GM21786 (cell line): Measurements from ENCODE around the gene ASXL2.
"Not testable (repeated sequence)": the region's sequence is repeated elsewhere in the genome, so short reads cannot be mapped to it uniquely, and the experiment has no call there.

Experiments used
- ATAC-seq: cut with Tn5 transposase; IDR thresholded peaks from one replicate; pipeline ENCODE4 v1.9.1; 2021; ENCODE audit not compliant: unreplicated experiment

ASXL2 gene

DNA sequence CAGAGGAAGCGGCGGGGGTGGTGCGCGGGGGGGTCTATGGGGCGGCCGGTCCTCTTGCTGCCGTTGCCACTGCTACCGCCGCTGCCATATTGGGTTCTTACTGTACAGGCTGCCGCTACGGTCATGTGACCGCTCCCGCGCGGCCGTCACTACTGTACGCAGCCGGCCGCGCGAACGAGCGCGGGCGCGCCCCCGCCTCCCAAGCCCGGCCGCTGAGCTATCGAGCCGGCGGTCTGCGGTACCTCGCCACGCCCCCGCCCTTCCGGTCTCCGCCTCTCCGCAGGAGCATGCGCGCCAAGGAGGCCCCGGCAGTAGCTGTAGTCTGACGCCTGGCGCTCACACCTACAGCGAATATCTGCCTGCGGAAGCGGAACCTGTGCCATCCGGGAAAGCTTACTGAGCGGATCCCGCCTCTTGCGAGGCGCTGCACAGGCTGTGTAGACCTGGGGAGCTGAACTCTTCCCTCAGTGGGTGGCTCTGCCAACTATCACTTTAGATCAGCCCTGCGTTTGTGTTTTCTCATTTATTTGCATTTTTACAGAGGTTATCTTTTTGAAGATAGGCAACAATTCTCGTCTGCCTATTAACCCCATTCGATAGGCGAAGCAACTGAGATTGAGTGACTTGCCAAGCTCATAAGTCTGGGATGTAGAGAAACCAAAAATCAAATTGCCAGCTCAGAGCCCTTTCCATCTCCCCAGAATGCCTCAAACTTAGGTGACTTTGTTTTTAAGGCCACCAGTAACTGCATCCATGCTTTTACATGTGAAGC lies at the start of gene ASXL2:
ASXL2 (minus strand) TSS at position 127 of the 772 bp plus-strand sequence. CDS start 265 bp downstream, outside the sequence.
- peak; percentile 92 for ATAC-seq

DNA sequence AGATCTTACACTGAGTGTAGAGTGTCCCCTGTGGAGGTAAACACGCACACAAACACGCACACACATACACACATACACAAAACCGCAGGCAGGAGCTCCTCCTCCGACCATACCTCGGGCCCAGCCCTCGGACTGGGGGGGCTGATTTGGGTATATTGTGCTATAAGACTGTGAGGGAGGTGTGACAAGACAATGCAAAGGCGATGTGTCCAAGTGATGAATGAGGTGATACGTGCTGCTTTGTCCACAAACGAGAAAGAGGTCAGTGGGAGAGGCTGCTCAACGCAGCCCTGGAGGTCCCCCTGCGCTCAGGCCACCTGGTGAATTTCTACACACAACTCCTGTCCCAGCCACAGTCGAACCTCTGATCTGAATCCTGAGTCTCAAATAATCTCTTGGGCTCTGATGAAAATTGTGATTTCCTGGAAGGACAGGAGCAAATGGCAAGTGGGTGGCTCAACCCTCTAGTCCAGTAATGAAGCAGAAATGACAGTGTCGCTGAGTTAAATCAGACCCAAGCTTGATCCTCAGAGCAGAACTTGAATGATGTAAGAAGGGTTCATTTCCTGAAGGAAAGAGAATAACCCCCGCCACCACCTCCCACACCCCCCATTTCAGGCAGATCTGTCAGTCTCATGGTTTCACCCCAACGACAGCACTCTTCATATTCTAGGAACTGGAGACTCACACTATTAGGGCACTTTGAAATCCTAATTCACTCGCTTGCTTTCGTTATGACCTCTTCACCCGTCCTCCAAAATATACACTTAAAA lies 48.9 kb upstream of the ASXL2 start:
- ATAC-seq, result no peak

DNA sequence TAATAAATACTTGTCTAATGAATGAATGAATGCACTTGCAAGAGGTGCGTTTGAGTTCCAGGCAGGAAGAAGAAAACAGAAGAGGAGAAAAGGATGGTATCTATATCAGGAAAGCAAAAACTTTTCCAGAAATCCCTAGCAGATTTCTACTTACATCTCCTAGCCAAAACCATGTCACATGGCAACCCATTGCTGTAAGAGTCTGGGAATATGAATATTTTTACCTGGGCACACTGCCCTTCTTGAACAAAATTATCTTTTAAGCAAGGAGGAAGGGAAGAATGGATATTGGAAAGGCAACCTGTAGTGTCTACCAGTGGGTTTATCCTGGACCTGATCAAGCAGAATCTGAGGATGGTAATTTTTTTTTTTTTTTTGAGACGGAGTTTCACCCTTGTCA lies 44.2 kb upstream of the ASXL2 start:
- ATAC-seq, result no peak

DNA sequence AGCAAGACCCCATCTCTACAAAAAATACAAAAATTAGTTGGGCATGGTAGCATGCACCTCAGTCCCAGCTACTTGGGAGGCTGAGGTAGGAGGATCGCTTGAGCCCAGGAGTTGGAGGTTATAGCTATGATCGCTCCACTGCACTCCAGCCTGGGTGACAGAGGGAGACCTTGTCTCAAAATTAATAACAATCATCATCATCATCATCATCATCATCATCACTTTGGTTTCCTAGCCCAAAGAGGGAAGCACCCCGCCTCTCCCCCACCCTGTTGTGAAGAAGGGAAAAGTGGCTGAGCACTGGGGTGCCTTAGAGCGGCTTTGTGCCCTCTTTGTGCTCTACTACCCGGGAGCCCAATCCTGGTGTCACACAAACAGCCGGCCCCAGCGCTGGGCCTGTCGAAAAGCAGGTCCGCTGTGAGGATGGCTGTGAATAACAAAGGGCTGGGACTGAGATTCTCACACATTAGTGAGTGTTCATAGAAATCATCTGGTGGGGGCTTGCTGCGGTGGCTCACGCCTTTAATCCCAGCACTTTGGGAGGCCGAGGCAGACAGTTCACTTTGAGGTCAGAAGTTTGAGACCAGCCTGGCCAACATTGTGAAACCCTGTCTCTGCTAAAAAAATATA lies 42.6 kb upstream of the ASXL2 start:
- no peak for ATAC-seq

DNA sequence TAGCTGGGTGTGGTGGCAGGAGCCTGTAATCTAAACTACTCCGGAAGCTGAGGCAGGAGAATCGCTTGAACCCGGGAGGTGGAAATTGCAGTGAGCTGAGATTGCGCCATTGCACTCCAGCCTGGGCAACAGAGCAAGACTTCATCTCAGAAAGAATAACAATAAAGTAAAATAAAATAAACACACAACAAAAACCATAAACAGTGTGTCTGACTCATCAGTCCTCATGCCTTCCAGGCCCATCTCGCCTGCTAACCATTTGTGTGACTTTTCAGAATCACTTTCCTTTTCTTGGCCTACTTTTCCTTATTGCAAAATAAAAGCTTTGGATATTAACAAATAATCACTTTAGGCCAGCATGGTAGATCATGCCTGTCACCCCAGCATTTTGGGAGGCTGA lies 42.0 kb upstream of the ASXL2 start:
- ATAC-seq, result no peak

DNA sequence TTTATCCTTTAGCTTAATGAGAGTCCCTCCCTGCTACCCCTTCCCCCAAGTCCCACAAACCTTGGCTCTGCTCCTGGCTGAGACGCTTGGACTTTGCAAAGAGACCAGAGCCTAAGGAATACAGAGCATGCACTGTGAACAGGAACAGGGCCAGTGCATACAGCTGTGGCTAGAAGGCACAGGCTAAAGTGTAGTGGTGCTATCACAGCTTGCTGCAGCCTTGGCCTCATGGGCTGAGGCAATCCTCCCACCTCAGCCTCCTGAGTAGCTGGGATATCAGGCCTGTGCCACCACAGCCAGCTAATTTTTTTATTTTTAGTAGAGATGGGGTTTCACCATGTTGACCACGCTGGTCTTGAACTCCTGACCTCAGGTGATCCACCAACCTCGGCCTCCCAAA lies 39.5 kb upstream of the ASXL2 start:
- ATAC-seq, result no peak

DNA sequence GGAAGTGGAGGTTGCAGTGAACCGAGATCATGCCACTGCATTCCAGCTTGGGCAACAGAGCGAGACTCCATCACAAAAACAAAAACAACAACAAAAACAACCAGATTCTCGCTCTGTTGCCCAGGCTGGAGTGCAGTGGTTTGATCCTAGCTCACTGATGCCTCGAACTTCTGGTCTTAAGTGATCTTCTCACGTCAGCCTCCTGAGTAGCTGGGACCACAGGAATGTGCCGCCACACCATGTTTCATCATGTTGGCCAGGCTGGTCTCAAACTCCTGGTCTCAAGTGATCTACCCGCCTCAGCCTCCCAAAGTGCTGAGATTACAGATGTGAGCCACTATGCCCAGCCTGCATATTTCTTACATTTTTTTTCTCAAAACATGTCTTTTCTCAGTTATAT lies 39.1 kb upstream of the ASXL2 start:
- ATAC-seq, result not testable (repeated sequence)

DNA sequence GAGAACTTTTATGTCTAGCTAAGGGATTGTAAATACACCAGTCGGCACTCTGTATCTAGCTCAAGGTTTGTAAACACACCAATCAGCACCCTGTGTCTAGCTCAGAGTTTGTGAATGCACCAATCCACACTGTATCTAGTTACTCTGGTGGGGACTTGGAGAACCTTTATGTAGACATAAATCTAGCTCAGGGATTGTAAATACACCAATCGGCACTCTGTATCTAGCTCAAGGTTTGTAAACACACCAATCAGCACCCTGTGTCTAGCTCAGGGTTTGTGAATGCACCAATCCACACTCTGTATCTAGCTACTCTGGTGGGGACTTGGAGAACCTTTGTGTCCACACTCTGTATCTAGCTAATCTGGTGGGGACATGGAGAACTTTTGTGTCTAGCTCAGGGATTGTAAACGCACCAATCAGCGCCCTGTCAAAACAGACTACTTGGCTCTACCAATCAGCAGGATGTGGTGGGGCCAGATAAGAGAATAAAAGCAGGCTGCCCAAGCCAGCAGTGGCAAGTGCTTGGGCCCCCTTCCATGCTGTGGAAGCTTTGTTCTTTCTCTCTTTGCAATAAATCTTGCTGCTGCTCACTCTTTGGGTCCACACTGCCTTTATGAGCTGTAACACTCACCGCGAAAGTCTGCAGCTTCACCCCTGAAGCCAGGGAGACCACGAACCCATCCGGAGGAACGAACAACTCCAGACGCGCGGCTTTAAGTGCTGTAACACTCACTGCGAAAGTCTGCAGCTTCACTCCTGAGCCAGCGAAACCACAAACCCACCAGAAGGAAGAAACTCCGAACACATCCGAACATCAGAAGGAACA lies 37.9 kb upstream of the ASXL2 start:
- not testable (repeated sequence) for ATAC-seq

DNA sequence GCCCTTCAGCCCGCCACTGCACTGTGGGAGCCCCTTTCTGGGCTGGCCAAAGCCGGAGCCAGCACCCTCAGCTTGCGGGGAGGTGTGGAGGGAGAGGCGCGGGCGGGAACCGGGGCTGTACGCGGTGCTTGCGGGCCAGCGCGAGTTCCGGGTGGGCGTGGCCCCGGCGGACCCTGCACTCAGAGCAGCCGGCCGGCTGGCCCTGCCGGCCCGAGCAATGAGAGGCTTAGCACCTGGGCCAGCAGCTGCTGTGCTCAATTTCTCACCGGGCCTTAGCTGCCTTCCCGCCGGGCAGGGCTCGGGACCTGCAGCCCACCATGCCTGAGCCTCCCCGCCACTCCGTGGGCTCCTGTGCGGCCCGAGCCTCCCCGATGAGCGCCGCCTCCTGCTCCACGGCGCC lies 37.1 kb upstream of the ASXL2 start:
- ATAC-seq, result not testable (repeated sequence)

DNA sequence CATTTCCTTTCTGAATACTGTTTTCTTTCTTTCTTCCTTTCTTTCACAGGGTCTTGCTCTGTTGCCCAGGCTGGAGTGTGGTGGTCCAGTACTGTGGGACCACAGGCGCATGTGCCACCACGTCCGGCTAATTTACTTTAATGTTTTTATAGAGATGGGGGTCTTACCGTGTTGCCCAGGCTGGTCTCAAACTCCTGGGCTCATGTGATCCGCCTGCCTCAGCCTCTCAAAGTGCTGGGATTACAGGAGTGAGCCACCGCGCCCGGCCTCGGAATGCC lies 35.3 kb upstream of the ASXL2 start:
- ATAC-seq, result not testable (repeated sequence)

DNA sequence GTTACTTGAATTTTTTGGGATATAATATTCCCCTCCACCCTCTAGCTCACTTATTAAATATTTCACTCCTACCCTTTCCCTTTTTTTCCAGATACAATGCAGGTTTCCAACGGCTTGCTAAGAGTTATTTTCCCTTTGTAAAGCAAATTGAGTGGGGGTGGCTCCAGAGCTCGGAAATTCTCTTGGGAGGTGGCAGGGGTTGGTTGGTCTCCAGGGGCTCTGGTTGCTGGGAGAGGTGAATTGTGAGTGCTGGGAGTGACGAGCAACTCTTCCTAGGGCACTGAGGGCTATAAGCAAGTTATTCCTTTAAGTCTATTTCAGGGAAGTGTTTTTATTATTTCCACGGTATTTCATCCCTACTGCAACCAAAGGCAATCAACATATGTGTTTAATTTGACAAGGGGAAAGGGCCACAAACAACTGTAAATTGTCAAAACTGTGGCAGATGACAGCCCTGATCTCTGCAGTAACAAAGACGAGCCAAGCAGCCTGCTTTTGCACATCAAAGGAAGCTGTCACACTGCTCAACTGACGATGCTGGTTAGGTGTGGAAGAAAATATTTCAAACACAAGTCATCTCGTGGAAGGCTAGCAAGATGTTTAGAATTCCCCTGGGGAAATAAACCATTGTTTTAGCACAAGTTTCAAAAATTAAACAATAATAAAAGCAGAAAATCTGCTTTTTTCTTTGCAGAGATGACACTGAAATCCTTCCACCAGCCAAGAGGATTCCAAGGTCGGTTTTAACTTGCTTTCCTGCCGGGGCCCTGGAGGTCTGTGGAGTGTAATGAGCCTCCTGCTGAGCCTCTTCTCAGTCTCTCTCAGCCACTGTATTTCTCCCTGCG lies 34.8 kb upstream of the ASXL2 start:
- no peak for ATAC-seq

DNA sequence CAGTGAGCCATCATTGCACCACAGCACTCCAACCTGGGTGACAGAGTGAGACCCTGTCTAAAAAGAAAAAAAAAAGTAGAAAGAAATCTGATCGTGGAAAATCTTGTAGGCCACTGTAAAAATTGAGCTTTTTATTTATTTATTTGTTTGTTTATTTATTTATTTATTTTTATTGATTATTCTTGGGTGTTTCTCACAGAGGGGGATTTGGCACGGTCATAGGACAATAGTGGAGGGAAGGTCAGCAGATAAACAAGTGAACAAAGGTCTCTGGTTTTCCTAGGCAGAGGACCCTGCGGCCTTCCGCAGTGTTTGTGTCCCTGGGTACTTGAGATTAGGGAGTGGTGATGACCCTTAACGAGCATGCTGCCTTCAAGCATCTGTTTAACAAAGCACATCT lies 31.3 kb upstream of the ASXL2 start:
- ATAC-seq, result not testable (repeated sequence)

DNA sequence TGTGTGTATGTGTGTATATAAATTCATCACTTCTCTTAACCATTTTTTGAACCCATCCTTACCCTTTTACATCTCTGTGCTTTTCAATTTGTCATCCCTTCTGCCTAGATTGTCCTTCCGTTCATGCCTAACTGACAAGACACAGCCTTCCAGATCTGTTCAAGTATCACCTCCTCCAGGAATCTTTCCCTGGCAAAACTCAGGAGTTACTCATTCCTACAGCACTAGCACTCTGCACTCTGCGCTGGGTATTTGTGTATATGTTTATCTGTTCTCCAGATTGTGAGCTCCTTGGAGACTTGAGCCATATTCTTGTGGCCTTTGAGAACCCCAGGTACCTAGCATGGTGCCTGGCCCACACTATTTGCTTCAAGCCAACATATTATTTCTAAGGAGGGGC lies 26.8 kb upstream of the ASXL2 start:
- no peak for ATAC-seq

DNA sequence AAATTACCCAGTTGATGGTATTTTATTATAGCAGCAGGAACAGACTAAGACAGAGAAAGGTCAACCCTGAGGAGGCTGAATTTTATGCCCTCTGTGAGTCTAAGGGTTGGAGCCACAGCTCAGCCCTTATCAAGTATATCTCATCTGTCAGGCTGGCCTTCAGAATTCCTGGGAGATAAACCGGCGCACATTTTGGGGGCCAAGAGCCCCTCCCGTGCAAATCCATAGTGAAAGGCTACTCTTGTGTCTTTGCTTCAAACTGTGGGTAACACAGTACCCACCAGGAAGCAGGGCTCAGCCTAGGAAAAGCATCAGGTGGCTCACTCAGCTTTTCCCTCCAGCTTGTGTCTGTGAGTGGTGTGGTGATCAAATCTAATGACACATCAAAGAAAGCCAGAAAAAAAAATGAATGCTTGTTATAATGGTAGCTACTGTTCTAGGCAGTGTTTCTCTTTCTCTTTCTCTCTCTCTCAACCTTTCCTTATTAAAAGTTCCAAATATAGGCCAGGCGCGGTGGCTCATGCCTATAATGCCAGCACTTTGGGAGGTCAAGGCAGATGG lies 25.0 kb upstream of the ASXL2 start:
- ATAC-seq, result no peak

DNA sequence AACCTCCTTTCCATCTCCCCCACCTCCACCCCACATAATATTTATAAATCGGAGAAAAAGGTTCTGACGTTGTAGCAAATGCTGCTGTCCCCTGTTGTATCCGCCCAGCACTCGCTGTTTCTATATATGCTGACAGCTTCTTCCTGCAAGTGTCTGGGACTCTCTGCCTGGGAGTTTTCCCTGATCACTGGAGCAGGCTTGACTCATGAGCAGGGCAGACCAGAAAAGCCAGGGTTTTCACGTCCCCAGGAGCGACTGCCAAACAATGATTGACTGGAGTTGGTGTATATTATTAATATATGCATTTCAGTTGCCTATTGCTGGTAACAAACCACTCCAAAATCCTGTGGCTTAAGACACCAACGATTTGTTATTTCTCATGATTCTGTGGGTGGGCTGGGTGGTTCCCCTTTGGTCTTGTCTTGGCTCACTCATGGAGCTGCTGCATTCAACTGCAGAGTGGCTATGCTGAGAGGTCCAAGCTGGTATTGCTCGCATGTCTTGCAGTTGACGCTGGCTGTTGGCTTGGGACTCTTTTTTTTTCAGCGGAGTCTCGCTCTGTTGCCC lies 21.2 kb upstream of the ASXL2 start:
- no peak for ATAC-seq

DNA sequence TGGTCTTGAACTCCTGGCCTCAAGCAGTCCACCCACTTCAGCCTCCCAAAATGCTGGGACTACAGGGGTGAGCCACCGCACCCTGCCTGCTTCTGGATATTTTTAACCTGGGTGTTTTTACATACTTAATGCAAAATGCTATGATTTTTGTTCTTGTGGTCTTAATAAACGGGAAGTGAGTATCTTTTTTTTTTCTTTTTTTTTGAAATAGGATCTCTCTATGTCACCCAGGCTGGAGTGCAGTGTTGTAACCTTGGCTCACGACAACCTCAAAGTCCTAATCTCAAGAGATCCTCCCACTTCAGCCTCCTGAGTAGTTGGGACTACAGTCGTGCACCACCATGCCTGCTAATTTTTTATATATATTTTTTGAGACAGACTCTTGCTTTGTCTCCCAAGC lies 19.2 kb upstream of the ASXL2 start:
- ATAC-seq, result no peak

DNA sequence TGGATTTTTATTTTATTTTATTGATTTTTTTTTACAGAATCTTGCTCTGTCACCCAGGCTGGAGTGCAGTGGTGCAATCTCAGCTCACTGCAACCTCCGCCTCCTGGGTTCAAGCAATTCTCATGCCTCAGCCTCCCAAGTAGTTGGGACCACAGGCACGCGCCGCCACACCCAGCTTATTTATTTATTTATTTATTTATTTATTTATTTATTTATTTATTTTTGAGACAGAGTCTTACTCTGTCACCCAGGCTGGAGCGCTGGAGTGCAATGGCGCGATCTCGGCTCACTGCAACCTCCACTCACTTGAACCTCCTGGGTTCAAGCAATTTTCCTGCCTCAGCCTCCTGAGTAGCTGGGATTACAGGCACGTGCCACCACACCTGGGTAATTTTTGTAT lies 18.0 kb upstream of the ASXL2 start:
- not testable (repeated sequence) for ATAC-seq

DNA sequence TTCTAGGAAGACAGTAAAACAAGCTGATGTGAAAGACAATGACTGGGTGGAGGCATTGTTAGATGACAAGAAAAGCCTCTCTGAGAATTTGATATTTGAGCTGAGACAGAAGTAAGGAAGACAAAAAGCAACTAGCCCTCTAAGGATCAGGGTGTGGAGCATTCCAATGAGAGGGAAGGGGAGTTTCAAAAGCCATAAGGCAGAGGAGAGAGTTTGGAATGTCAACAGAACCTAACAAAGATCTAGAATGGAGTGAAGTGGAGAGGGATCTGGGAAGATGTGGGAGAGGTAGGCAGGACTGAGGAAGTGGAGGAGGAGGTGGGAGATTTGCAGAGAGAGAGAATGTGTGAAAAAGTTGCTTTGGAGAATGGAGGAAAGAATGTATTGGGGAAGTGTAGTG lies 17.3 kb upstream of the ASXL2 start:
- no peak for ATAC-seq

DNA sequence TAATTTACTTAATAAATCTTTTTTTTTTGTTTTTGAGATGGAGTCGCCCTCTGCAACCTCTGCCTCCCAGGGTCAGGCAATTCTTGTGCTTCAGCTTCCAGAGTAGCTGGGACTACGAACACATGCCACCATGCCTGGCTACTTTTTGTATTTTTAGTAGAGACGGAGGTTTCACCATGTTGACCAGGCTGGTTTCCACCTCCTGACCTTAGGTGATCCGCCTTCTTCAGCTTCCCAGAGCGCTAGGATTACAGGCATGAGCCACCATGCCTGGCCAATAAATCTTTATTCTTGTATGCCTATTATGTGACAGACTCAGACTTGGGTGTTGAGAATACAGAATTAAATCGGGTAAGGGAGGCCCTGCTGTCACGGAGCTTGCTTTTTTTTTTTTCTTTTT lies 16.7 kb upstream of the ASXL2 start:
- ATAC-seq, result no peak
